GM21723 (cell line): ENCODE measurements around the gene CENPX.

Experiments used
- ATAC-seq: cut with Tn5 transposase; IDR thresholded peaks from one replicate; pipeline ENCODE4 v1.9.1; 2021; ENCODE audit warnings: mild to moderate bottlenecking, moderate library complexity; ENCODE audit not compliant: unreplicated experiment

The CENPX gene

DNA sequence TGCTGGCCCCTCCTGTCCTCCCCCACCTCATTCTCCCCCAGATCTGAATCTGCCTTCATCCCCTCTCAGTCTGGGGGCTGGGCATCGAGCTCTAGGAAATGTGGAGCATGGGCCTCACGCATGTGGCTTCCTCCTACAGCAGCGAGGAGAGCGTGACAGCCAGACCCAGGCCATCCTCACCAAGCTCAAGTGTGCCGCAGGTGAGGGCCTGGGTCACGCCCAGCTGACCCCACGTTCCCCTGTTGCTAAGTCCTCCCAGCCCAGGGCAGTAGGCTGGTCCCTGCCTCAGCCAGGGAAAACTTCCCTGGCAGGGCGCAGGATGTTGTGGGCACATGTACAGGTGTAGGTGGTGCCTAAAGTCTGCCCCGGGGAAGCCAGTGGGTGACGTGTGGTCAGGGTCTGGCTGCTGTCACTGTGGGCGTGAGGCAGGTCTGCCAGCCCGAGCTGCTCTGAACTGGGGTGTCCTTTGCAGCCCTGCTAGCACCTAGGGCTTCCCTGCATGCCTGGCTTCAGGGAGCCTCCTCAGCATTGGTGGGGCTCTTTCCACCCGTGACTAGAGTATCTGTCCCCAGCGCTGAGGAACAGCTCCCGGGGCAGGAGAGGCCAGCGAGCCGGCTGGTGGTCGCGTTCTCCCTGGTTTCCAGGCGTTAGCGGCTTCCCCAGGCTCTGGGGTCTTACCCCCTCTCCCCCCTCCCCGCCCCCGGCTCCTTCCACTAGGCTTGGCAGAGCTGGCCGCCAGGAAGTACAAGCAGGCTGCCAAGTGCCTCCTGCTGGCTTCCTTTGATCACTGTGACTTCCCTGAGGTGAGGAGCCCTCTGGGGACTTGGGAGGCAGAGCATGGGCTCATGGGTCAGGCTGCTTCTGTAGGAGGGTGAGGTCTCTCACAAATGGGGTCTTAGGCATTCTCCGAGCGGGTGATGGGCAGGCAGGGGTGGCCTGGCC, 32.6 kb upstream of the CENPX start:
- no peak for ATAC-seq

DNA sequence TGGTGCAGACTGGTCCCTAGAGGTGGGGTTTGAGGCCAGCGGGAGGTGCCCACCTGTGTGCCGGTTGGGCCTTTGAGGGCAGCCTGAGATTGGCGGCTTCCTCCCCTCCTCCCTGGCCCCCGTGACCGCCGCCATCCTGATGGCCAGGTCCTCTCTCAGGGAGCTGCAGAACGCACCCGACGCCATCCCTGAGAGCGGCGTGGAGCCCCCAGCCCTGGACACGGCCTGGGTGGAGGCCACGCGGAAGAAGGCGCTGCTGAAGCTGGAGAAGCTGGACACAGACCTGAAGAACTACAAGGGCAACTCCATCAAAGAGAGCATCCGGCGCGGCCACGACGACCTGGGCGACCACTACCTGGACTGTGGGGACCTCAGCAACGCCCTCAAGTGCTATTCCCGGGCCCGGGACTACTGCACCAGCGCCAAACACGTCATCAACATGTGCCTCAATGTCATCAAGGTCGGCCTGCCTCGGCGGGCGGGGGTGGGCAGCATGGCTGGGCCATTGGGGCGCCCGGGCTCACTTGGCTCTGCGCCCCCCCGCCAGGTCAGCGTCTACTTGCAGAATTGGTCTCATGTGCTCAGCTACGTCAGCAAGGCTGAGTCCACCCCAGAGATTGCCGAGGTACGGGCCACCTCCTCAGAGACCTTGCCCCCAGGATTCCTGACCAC, 31.8 kb upstream of the CENPX start:
- no peak for ATAC-seq

DNA sequence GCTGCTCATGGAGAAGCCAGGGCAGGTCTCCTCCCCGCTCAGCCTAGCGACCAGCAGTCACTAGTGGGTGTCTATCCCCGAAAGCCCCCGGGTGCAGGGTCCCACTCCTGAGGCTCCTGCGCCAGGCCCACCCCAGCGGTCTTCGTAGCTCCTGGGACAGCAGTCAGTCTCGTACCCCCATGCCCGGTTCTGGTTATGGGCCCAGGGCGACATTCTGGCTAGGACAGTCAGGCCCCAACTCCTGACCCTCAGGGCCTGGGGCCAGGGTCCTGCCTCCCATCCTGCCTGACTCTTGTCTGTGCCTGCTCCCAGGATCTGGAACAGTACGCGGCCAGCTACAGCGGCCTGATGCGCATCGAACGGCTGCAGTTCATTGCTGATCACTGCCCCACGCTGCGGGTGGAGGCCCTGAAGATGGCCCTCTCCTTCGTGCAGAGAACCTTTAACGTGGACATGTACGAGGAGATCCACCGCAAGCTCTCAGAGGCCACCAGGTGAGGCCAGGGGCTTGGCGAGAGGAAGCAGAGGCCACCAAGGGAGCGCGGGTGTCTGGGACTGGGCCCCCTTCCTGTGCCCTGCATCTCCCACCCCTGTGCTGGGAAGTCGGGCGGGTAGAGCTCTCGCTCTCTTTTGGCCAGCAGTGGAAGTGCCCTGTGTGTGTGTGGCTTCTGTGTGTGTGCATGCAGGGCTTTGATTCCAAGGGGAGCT, 31.0 kb upstream of the CENPX start:
- no peak for ATAC-seq

DNA sequence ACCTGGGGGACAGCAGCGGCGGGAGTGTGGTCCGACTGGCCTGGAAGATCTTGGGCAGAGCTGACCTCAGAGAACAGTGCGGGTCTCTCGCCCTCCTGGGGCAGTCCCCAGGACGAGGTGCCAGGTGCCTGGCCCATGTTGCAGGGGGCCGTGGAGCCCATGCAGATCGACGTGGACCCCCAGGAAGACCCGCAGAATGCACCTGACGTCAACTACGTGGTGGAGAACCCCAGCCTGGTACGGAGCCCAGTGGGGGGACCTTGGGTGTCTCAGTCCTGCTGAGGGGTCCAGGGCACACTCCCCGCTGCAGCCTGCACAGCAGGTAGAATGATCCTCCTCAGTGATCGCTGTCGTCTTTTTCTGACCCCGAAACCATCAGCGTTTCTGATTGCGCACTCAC, 30.5 kb upstream of the CENPX start:
- ATAC-seq = no peak

DNA sequence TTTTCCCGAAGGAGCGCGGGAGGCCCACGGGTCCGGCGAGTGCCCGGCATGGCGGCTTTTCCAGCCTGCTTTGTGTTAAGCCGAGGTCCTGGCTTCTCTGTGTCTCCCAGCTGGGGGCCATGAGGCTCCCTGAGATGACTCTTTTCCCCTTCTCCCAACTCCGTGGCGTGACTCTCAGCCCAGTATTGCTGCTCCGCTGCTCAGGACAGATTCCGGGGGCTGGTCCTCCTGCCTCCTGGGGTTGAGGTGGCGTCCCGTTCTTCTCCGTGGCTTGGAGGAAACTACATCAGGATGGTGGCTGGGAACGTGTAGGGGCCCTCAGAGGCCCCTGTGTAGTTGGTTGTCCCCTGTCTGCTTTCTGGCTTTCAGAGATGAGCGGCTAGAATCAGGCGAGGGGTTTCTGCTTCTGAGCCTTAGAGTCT, 30.0 kb upstream of the CENPX start:
- no peak for ATAC-seq

DNA sequence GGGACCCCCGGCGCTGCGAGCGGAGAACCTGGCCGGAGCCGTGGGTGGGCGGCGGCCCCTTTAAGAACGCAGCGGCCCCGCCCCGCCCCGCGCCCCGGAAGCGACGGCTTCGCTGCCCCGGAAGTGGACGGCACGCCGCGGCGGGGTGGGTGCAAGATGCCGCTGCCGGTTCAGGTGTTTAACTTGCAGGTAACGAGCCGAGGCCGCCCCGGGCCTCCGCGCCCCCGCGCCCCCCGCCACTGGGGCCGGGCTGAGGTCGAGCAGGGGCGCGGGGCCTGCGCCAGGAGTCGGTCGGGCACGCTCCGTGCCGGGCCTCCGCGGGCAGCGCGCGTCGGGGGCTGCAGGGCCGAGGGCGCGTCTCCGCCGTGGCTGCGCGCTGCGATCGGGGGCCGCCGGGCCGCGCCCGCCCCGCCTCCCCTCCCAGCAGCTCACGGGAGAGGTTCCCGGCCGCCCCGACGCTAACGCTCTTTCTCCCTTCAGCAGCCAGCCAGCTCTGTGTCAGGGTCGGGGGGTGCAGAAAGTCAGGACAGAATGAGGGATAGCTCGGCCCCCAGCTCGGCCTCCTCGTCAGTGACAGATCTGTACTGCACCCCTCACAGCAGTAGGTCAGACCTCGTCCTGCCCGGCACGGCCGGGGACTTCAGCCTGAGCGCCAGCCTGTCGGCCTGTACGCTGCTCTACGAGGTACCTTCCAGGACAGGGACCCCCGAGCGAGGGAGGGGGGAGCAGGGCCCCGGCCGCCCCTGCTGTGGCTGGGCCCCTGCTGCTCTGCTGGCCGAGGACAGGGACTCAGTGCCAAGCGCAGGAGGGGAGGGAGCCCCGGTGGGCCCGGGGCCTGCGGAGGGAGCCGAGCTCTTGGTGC, 29.3 kb upstream of the CENPX start, which contains the start of the genes GPS1 and RFNG:
GPS1 (plus strand) TSS at position 123 of the 862 bp plus-strand sequence; CDS start at position 157, 34 bp downstream.
RFNG (minus strand) TSS at position 36 of the 862 bp plus-strand sequence. CDS start 45 bp downstream, outside the sequence.
- peak; percentile 52 for ATAC-seq

DNA sequence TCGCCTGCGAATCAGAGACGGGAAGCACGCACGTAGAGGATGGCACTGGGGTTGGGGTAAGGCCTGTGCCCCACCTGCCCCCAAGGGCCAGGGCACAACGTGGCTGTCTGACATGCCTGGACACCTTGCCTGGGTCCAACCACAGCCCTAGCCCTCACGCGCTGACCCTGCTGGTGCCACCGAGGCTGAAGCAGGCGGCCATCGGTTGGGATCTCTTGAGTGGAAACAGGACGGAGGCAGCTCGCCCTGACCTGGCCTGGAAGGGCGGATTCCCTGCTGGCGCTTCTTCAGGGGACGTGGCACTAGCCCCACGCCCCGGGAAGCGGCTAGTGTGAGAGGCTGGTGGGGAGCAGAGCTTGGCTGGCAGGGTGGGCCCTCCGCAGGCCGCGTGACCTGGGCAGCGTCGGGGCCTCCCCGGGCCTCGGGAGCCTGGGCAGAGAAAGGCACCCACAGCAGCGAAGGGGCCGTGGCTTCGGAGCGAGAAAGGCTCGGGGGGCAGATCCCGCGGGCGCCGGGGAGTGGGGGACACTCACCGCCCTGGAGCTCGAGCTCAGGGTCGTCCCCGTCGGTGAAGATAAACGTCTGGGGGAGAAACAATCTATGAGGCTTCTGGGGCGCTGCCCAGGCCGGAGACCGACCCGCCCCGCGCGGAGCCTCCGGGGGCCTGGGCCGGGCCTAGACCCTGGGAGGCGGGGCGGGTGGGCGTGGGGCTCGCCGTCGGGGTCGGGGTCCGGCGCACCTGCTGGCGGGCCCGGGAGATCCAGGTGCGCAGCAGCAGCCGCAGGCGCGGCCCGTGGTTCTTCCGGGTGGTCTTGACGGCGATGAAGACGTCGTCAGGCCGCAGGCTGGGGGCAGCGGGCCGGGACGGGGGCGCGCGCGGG, 28.3 kb upstream of the CENPX start:
- no peak for ATAC-seq

DNA sequence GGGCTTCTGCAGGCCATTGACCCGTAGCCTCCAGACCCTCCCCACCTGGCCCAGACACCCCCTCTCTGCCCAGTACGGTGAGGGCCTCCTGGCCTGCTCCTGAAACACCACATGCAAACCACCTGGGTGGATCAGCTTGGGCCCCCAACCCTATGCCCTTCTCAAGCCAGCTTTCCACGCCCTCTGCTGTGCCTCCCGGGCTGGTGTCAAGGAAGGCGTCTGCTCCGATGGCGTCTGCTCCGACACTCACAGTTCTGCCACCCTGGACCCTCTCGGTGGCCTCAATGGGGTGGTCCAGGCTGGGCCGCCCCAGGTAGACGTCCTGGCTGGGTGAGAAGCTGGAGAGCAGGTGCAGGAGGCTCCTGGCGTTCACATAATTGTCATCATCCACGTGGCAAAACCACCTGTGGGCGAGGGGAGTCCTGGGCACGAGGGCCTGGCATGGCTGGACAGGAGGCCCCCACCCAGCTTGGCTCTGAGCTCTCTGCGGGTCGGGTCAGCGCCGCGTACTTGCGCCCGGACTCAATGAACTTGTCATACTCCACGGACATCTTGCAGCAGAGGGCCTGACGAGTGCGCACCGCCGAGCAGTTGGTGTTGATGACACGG, 27.6 kb upstream of the CENPX start:
- no peak for ATAC-seq

DNA sequence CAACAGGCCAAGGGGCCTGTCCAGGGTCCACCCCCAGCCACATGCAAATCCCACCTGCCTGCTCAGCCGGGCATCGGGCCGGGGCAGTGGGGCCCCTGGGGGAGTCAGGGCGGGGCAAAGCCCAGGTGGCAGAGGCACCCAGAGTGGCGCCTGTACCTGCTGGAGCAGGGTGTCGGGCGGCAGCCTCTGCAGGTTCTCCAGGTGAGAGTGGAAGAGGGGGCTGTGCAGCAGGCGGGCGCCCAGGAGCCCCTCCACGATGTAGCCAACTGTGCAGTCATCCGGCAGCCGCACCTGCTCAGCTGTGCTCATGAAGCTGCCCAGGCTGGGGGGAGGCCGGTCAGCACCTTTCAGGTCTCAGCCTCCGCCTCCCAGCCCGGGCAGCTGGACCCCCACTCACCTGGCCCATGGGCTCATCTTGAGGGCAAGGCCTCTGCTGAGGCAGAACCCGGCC, 26.9 kb upstream of the CENPX start:
- no peak for ATAC-seq

DNA sequence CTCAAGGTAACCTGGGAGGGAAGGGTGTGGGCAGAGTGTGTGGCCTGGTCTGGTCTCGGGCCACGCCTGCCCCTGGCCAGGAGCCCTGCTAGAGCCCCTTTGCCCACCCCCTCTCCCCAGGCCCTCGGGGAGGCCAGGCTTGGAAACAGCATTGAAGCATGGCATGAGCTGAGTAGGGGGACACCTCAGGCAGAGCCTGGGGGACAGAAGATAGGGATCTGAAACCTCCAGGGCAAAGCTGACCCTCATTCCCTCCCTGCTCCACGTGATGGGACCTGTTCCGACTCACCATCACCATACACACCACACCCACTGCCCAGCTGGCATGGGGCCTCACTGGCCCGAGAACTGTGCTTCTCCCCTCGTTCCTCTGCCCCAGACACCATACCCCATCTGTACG, 26.4 kb upstream of the CENPX start:
- no peak for ATAC-seq

DNA sequence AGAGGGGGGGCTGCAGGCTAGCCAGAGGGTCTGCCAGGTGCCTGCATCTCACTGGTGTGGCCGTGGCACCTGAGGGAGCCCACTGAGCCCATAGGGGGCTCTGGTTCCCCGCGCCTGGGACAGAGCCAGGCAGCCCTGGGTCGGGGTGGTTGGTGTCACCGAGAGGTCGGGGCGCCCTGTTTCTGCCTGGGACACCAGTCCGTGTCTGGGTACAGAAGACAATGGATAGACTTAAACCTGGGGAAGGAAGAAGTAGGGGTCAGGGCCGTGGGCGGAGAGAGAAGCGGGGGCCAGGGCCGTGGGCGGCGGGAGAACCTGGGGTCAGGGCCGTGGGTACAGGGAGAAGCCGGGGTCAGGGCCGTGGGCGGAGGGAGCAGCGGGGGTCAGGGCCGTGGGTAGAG, 25.9 kb upstream of the CENPX start:
- ATAC-seq = no peak

DNA sequence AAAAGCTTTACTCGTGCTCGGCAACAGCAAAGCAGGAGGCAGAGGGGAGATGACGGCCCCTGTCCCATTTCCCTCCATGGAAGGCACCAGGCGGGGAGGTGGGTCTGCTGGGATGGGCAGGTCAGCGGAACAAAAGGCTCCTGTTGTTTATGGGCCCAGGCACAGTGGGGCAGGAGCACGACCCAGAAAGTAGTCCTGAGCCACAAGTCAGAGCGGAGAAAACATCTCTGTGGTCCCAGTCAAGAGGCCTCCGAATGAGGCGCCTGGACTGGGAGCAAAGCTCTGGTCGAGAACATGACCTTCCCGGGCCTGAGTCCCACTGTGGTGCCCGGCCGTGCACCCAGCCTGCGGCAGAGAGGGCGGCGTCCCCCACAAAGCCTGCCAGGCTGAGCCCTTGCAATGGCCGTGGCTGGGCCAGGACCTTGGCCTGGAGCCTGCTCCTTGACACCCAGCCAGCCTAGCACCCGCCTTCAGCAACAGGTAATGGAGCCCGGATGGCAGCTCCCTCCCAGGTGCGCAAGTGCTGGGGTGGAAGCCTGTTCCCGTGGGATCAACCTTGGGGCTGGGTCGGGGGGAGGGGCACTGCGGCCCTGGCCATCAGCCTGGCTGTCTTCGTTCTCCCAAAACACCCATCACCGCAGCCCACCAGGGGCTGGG, 25.4 kb upstream of the CENPX start:
- ATAC-seq = no peak

DNA sequence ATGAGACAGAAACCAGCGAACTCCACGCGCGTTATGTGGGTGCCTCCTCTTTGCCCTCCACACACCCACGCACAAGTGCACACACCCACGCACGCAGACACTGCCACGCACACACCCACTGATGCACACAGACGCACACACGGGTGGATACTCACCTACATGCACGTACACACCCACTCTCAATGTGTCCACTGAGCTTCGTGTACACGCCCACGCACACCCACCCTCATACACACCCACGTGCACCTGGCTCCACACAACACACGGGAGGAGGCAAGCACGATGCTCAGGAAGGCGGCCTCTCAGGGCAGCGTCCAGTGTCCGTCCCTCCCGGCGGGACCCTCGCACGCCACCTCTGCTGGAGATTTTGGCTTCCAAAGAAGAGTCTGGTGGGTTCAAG, 24.7 kb upstream of the CENPX start:
- no peak for ATAC-seq

DNA sequence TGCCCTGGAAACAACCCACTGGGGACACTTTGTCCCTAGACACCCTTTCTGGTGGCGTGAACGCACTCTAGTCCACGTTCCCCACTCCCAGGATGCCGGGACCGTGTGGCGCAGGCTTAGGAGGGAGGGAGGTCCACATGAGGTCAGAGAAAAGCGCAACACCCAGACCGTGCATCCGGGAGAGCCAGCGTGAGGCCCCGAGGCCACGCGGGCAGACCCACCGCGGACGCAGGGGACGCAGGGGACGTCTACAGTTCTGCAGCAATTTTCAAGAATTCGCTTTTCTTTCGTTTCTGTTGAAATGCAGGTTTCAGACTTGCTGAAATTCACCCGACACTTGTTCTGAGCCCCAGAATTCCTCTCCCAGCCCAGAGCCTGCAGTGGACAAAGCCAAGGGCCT, 24.2 kb upstream of the CENPX start:
- no peak for ATAC-seq

DNA sequence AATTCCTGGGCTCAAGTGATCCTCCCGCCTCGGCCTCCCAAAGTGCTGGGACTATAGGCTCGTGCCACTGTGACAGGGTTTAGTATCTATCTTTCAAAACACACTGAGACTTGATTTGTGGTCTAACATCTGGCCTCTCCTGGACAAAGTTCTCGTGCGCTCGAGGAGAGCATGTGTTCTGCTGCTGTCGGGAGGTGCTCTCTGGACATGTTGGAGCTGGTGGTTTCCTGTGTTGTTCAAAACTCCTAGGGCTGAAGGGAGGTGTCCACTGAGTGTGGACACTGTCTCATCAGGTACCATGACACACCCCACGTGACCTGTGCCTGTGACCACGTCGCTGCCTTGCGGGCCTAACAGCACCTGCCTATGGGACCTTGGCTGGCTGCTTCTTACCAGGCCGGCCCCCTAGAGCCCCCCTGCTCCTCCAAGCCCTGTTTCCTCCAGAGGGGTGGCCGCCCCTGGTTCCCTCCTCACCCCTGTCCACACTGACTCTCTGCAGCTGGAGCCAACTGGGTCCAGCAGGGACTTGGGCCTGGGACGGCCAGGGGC, 23.3 kb upstream of the CENPX start:
- no peak for ATAC-seq

DNA sequence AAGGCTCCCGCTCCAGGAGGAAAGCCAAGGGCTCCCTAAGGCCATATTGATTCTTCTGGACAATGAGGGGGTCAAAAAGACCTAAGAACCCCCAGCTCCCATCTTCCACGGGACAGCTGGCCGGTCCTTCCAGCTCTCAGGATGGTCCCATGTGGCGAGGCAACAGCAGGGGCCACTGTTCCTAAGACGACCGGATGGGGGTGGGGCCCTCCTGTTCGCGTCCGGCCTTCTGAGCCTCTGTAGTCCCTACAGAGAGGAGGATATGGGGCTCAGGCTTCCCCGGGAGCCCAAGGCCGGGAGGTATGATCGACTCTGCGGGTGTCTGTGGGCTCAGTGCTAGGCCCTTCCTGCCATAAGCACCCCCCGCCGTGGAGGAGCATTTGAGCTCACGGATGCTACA, 20.8 kb upstream of the CENPX start:
- no peak for ATAC-seq

DNA sequence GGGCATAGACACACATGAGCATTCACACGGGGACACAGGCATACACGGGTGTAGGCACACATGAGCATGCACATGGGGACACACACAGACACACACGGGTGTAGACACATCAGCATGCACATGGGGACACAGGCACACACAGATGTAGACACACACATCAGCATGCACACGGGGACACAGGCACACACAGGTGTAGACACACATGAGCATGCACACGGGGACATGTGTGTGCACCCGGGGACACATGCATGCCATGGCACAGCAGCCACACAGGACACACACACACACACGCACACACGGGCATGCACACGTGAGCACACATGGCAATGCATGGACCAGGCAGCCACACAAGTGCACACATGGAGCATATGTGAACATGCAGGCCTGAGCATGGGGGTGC, 20.0 kb upstream of the CENPX start:
- ATAC-seq = no peak

DNA sequence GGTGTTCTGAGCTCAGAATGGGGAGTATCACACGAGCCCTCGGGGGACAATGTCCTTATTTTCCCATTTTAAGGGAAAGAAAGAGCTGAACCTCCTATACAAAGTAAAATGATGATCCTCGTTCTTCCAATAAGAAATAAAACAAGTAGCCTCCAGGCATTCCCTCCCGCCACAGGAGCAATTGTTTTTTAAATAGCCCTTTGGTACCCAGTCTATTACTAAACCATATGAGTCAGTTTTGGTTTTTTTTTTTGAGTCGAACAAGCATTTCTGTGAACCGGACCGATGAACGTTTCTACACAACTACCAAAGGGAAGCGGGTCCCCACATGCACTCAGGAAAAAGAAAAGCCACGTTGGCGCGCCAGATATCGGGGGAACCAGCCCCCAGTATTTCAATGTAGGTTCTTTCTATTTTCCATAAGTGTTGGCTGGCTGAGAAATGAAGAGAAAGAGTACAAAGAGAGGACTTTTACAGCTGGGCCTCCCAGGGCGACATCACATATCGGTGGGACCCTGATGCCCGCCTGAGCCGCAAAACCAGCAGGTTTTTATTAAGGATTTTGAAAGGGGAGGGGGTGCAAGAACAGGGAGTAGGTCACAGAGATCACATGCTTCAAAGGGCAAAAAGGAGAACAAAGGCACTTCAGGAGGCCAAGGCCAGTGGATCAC, 18.6 kb upstream of the CENPX start:
- no peak for ATAC-seq
